NCI-H345 treated with DMSO at 0.1 percent for 48 hours (cell line): ENCODE results near the gene PPIF.

Source experiments
- DNase-seq: peaks from one replicate; lab custom pipeline; 2025; ENCODE audit not compliant: unreplicated experiment; lab: John Stamatoyannopoulos, UW

Gene PPIF

GRCh38 chr10:79385392-79385795 lies 38.1 kb downstream of the PPIF start:
- DNase-seq, result no peak

- no peak for DNase-seq
Measured at GRCh38 chr10:79385804-79386531, 38.7 kb downstream of the PPIF start.

- no peak for DNase-seq
Measured at GRCh38 chr10:79386637-79387465, 39.6 kb downstream of the PPIF start.

DNA sequence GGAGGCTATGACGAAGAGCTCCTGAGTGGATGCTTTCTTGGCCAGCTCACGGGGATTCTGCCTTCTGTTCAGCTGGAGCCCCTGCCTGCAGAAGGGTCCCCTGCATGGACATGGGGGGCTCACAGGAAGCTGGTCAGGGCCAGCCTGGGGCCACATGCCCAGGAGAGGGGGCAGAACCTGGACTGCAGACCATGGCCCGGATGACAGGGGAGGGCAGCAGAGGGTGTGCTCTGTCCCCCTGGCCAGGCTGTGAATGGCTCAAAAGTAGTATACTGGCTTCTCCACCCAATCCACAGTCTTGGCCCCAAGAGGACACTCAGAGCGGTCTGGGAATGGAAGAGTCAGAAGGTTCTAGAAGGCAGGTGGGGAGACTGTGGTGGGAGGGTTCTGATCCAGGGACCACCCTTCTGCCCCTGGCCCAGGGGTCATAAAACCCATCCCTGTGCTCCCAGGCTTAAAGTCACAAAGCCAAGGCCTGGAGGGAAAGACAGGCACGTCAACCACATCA lies 40.3 kb downstream of the PPIF start:
- DNase-seq, result no peak

GRCh38 chr10:79387974-79388850 lies 40.9 kb downstream of the PPIF start:
- no peak for DNase-seq

GRCh38 chr10:79390057-79390456 lies 42.8 kb downstream of the PPIF start:
- DNase-seq, result no peak

DNA sequence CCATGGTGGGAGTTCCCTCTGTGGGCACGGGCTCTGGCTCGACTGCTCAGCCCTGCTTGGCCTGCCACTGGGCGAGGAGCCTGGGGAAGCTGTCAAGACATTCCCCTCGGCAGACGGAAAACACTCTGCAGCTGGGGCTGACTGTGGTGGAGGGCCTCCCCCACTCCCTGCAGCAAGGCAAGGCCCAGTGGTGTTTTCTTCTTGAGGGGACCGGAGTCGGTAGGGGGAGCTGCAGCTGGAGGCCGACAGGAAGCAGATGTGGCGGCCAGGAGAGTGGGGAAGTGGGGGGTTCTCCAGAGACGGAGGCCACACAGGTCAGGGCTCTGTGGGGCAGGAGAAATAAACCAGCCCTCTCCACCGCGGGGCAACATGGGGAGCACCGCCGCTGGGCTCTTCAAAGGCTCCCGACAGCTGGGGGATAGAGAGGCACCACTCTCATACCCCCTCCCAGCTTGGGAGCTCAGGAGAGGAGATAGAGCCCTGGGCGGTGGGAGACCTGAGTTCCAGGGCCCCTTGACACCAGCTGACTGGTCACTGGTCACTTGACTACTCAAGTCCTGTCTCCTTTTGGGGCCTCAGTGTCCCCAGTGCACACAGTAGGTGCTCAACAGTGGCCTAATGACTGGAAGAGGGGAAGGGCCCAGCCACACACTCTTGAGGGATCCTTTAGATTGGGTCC lies 43.4 kb downstream of the PPIF start:
- DNase-seq, result no peak

DNA sequence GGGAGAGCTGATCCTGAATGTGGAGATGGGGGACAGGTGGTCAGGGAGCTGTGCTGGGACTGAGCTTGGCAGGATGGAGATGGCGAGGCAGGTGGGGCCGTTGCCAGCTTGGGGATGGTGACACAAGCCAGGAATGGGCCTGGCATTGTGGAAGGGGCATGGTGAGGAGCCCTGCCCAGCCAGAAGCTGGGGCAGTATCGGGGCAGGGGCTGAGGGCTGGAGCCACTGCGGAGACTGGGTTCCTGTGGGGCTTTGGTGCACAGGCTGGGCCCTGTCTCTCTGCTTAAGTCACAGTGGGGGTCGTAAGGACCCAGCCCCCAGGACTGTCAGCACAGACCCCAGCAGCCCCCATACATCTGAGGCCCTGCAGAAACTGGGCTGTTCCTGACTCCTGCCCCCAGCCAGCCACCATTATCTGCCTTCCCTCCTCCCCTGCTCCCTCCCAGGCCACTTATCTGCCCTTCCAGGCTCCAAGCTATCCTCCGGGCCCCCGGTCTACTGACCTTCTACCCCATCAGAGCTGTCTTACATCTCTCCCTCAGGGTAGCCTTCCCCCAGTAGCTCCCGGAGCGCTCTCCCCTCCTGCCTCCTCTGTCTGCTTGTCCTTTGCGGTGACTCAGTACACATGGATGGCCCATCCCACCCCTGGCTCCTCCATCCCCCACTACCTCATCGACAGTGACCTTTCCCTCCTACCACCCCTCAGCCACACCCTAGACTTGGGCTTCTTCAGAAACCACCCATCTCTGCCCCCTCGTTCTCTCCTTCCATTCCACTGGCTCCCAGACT lies 44.2 kb downstream of the PPIF start:
- no peak for DNase-seq

DNA sequence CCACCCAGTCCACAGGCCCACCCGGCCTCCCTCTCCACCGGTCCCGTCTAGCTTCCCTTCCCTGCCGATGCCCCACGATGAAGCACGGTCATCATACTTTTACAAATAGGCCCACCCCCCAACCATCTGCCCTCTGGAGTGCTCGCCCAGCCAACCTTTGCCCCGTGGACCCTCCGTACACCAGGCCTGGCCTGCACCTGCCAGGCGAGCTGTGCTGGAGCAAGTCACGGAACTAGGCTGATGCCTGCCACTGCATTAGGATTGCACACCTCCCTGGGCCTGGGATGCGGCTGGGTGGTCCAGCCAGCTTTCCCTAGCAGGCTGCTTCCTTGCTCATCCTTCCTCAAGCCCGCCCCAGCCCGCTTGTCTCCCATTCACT lies 44.7 kb downstream of the PPIF start:
- no peak for DNase-seq

DNA sequence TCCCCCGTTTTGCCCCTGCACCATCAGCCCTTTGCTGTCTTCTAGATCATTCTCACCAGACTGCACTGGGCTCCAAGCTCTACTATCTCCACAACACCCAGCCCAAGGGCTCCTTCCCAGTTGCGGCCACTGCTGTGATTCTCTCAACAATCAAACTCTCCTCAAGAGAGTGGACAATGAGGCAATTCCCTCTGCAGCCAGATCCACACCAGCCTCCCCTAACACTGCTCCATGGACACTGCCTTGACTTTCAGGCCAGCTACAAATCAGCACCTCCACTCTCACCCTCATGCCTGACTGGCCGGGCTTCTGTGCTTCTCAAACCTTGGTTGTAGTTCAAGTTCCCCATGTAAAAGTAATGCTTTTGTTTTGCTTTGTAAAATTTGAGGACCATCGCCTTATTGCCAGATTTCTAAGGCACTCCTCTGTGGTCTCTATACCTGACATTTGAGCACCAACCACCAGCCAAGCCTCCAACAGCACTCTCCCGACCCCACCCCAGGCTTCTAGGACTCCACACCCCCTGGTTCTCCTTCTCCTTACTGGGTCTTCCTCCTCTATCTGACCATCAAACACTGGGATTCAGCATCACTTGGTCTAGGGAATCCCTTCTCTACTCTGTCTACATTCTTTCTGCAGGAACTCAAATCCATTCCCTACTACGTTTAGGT lies 45.4 kb downstream of the PPIF start:
- no peak for DNase-seq

- no peak for DNase-seq
Measured at GRCh38 chr10:79393221-79393923, 46.1 kb downstream of the PPIF start.

GRCh38 chr10:79393924-79394610 lies 46.8 kb downstream of the PPIF start:
- no peak for DNase-seq

DNA sequence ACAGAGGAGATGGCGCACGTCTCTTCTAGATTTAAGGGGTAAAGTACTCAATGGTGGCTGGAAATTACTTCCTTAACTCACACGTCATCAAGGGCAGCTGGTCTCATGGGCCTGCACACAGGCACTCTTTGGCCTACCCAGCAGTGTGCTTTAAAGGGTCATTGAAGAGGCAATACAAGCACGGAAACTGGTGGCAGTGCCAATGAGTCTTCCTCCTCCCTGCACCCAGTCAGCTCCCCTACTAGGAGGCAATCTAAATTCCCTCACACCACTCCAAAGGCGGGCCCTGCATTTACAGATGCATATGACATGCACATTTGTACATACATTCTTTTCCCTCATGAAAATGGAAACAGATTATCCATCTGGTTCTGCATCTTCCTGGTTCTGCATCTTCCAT lies 47.4 kb downstream of the PPIF start:
- DNase-seq, result no peak

GRCh38 chr10:79396520-79396919 lies 49.3 kb downstream of the PPIF start:
- DNase-seq, result no peak

- DNase-seq, result no peak
Measured at GRCh38 chr10:79397051-79397450, 49.8 kb downstream of the PPIF start.

DNA sequence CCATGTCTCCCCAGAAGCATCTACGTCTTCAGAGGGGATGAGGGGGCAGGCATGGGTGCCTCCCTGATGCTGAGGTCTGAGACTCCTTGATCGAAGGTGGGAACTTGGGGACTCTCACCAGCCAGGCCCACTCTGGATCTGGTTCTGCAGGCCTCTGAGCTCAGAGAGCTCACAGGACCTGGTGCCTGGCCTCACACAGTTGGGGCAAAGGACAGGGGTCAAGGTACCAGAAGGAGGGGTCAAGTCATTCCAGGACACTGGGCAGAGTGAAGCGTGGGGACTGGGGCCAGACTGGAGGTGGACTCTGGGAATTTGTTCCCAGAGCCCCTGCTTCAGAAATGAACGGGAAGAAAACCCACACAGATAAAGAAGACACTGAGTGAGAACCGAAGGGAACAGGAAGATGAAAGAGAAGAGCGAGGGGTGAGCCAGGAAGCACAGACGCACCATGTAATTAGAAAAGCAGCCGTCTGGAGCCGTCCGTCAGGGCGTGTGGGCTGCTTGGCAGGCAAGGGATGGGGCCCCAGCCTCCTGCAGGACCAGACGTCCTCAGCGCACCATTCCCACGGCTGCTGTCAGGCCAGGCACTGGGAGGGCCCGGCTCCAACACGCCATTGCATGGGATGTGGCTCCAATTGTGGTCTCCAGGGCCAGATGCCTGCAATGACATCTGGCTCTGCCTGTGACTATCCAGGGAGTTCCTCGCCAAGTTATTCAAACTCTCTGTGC lies 50.5 kb downstream of the PPIF start:
- no peak for DNase-seq

GRCh38 chr10:79398642-79399041 lies 51.4 kb downstream of the PPIF start:
- DNase-seq, result no peak
